HUDEP-2 (cell line): ENCODE data around the gene SMTN.
"Not testable (repeated sequence)": the region's sequence is repeated elsewhere in the genome, so short reads cannot be mapped to it uniquely, and the experiment has no call there.

Source experiments
- DNase-seq, 76 experiments: peaks; one replicate each; lab custom pipeline; 2025; ENCODE audit not compliant: unreplicated experiment in 76 of 76; lab: John Stamatoyannopoulos, UW

Gene SMTN

DNA sequence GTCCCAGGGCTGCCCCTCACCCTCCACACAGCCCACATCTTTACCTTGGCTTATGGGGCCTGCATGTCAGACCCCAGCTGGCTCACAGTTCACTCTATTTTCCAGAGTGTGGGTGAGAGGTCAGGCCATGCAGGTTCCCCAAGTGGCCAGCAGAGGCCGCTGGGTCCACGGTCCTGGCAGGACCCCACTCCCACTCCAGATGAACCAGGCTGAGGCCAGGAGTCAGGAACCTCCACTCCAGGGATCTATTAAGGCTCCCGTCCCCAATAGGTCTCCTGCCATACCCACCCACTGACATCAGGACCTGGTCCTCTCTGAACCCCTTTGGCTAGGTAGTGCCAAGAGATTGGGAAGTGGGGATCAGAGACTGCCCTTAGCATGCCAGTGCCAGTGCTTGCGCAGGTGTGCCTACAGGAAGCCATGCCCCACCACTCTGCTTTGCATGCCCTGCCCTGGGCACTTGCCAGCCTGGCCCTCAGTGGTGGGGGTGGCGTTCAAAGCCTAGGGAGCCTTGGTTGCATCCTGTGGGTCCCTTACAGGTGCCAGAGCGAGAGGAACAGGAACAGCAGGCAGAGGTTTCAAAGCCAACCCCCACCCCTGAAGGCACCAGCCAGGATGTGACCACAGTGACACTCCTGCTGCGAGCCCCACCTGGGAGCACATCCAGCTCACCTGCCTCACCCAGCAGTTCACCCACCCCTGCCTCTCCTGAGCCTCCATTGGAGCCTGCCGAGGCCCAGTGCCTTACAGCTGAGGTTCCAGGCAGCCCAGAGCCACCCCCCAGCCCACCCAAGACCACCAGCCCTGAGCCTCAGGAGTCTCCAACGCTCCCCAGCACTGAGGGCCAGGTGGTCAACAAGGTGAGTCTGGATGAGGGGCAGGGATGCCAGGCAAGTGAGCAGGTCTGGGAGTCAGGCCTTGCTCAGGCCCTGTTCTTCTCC lies 8.3 kb downstream of the SMTN start:
- peak in 27 of 76 experiments; percentile 6 to 53 (median 23) for DNase-seq

DNA sequence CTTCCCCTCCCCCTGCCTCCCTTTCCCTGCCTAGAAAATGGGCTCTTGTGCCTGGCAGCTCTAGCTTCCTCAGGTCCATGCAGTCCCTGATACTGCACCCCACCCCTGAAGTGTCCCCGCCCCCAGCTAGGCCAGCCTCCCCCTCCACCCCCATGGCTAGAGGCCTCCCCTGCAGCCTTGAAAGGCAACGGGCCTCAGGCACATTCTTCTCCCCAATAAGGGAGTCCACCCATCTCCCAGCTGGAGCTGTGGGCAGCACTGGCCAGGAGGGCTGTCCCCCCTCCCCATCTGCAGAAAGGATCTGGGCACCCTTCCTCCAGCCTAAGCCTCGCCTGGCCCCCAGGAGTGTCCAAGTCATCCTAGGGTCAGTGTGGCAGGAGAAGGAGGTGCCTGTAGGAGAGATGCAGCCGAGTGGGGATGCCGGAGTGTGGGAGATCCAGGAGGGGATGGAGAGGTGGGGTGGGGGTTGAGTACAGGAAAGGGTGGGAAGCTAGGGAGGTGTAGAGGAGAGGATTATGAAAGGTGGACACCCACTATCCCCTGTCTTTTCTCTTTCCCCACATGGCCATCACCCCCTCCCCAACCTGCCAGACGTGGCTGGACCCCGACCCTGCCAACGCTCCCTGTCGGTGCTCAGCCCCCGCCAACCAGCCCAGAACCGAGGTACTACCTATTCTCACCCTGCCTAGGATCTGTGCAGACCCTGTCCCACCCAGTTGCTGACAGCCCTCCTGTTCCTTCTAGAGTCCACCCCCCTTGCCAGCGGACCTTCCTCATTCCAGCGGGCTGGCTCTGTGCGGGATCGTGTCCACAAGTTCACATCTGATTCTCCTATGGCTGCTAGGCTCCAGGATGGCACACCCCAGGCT lies 9.3 kb downstream of the SMTN start:
- DNase-seq, result peak in 8 of 76 experiments; percentile 4 to 32 (median 16)

DNA sequence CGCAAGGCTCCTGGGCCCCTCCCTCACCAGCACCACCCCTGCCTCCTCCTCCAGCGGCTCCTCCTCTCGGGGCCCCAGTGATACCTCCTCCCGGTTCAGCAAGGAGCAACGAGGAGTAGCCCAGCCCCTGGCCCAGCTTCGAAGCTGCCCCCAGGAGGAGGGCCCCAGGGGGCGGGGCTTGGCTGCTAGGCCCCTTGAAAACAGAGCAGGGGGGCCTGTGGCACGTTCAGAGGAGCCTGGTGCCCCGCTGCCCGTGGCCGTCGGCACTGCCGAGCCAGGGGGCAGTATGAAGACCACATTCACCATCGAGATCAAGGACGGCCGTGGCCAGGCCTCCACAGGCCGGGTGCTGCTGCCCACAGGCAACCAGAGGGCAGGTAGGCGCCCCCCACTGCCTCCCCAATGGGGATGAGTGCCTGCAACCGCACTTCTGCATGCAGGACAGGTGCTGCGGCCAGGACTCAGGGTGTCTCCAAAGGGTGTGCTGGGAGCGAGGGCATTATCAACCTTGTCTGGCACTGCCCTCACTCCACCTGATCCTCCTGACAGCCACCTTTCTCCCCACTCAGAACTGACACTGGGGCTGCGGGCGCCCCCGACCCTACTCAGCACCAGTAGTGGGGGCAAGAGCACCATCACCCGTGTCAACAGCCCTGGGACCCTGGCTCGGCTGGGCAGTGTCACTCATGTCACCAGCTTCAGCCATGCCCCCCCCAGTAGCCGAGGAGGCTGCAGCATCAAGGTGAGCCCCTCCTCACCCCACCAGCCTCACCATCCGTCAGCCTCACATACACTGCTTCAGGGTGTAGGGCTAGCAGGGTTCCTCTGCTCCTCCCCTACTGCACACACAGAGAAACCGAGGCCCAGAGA lies 10.2 kb downstream of the SMTN start:
- no peak for DNase-seq

DNA sequence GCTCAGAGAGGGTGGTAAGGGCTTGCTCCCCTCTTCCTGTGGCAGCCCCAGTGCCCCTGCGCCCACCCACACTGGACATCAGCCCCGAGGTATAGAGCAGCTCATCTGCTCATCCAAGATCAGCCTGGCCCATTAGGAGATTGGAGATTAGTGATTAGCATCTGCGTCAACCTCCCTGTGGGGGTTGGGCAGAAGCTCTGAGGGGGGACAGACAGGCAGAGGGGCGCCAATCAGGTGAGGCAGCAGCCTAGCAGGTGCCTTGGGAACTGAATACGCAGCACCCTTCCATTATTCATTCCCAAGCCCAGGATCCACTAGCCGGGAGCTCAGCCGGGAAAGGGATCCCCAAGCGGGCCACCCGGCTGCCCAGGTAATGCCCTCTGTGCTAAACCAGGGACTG lies 11.0 kb downstream of the SMTN start:
- DNase-seq, result no peak

DNA sequence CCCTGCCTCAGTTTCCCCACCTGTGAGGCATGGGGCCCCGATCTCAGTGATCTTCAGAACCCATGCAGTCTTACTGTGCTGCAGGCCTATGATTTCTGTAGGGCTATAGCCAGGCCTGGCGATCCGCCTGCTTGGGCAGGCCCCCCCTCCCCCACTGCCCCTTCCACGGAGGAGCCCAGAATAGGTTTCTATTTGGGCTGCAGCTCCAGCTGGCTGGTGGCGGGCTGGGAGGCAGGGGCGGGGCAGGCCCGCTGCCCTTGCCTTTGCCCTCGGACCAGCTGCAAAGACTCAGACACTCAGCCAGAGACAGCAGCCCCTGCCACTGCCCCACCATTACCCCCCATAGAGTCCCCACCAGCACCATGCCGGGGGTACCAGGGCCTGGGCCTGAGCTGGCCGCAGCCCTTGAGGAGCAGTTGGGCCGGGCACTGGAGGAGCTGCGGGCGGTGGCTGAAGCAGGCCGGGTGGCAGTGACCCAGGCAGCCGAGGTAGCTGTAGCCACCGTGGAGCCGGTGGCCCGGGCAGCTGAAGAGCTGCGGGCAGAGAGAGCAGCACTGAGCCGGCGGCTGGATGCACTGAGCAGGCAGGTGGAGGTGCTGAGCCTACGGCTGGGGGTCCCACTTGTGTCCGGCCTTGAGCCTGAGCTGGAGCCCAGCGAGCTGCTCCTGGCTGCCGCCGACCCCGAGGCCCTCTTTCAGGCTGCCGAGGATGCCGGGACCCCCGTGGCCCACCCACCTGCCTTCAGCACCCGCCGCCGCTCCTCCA lies 12.2 kb downstream of the SMTN start:
- no peak for DNase-seq

DNA sequence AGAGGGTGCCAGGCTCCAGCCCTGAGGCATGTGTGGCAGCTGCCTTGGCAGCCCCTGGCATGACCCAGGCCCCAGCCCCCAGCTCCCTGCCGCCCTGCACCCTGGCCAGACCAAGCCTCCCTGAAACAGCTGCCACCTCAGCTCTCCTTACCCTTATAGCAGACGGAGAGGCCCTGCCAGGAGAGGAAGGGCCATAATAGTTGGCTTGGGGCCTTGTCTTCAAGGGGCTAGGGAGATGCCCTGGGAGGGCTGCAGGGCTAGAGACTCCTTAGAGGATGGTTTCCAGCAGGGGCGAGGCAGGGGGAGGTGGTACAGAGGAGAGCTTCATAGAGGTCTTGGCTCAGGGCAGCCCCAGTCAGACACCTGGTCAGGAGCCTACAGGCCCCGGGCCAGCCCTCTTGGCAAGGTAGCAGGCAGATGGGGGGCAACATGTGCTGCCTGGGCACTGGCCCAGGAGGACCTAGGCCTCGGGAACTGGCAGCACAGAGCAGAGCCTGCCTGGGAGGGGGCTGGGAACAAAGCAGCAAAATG lies 13.0 kb downstream of the SMTN start:
- DNase-seq, result no peak

DNA sequence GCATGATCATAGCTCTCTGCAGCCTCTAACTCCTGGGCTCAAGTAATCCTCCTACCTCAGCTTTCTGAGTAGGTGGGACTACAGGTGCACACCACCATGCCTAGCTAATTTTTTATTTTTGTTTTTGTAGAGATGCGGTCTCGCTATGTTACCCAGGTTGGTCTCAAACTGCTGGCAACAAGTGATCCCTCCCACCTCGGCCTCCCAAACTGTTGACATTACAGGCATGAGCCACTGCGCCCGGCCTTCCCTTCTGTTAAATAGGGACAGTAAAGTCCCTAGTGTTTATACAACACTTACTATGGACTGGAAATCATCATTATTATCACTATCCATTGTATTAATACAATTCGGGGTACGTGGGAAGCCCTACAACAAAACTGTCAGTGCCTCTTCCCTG lies 13.6 kb downstream of the SMTN start:
- no peak for DNase-seq

DNA sequence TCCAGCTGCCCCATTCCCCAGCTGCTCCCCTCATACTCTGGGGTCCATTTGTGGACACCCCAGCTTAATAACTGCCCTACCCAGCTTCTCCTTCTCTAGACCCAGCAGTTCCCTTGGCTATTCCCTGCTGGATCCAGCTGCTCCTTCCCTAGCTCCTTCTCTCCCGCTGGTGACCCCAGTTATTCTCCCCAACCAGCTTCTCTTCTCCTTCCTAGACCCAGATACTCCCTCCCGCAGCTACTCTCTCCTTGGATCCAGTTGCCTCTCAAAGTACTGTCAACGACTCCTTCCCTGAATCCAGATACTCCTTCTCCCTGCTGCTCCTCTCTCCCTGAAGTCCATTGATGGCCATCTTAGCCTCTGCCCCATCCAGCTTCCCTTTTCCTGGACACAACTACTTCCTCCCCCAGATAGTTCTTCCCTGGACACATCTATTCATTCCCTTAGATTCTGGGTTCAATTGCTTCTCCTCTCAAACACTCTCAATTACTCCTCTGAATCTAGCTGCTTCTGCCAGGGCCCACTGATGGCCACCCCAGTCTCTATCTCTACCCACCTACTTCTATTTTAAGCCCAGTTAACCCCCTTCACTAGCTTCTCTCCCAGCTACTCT lies 14.6 kb downstream of the SMTN start:
- no peak for DNase-seq

DNA sequence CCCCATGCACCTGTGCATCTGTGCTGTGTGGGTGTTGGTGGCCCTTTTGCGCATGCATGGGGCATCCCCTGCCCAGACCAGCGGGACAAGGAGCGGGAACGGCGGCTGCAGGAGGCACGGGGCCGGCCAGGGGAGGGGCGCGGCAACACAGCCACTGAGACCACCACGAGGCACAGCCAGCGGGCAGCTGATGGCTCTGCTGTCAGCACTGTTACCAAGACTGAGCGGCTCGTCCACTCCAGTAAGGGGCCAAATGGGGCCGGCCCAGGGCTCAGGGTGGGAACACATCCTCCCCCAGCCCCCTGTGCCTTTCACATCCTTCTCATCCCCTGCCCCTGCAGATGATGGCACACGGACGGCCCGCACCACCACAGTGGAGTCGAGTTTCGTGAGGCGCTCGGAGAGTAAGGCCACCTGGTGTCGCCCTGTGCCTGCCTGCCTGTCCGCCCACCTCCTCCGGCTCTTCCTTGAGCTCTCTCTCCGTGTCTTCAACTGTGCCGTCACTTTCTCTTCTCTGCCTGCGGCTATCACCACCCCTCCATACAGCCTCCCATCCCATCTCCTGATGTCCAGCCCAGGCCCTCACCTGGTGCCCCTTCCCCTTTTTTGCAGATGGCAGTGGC lies 15.7 kb downstream of the SMTN start:
- no peak for DNase-seq

DNA sequence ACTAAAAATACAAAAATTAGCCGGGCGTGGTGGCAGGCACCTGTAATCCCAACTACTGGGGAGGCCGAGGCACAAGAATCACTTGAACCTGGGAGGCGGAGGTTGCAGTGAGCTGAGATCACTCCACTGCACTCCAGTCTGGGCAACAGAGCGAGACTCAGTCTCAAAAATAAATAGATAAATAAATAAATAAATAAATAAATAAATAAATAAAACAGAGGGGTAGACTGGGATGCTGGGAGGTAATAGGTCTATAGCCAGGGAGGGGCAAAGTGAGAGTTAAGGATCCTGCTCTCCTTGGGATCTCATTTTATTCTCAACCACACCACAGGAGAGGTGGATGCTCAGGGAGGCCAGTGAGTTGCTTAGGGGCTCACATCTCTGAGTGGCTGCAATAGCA lies 16.4 kb downstream of the SMTN start:
- DNase-seq, result not testable (repeated sequence)

DNA sequence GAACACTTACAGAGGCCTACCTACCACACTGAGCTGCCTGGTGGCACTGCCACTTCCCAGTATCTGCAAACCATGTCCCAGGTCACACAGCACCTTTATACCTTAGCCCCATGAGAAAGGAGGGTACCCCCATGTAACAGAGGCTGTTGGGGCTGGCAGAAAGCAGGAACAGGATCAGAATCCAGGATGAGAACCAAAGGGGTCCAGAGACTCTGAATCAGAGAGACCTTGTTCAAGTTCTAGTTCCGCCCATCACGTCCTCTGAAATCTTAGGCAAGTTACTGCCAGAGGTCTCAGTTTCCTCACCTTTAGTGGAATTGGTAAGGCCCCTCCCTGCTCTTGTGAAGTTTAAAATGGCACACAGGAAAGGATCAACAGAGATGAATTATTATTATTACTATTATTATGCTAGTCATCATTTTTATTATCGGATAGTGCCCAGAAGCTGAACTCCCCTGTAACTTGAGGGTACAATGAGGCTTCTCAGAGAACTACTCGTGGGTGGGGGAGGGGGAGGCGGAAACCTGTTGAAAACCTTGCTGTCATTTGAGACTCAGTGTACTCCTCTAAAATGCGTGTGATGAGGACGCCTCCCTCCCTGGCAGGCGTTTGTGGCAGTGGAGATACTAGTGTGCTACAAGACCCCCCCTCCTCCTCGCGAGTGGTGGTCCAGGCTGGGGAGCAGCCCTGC lies 17.0 kb downstream of the SMTN start:
- no peak for DNase-seq

DNA sequence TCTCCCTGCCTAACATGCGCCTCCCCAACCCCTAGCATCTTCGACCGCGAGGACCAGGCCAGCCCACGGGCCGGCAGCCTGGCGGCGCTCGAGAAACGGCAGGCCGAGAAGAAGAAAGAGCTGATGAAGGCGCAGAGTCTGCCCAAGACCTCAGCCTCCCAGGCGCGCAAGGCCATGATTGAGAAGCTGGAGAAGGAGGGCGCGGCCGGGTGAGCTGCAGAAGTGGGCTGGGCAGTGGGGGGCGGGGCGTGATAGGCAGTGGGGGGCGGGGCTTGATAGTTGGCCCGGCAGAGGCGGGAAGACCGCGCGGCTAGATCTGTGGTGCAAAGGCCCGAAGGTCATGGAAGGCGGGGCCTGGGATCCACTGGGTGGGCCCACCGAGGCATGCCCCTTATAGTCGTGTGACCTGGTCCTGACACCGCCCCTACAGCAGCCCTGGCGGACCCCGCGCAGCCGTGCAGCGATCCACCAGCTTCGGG lies 17.6 kb downstream of the SMTN start:
- peak in 1 of 76 experiments; percentile 17 for DNase-seq

DNA sequence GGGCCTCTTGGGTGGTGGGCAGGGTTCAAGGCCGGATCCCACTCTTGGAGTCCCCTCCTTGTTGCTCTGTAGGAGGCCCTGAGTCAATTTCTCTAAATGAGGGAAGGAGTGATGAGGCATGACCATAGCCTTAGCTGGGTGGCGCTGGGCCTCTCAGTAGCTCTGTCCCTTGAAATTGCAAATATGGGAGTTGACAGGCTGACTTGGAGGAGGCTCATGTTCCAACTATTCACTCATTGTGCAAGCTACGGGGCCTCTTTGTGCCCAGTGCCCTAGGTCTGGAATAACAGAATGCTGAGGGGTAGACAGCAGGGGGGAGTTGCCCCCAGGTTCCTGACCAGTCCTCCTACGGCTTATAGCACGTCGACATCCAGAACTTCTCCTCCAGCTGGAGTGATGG lies 18.3 kb downstream of the SMTN start:
- no peak for DNase-seq

DNA sequence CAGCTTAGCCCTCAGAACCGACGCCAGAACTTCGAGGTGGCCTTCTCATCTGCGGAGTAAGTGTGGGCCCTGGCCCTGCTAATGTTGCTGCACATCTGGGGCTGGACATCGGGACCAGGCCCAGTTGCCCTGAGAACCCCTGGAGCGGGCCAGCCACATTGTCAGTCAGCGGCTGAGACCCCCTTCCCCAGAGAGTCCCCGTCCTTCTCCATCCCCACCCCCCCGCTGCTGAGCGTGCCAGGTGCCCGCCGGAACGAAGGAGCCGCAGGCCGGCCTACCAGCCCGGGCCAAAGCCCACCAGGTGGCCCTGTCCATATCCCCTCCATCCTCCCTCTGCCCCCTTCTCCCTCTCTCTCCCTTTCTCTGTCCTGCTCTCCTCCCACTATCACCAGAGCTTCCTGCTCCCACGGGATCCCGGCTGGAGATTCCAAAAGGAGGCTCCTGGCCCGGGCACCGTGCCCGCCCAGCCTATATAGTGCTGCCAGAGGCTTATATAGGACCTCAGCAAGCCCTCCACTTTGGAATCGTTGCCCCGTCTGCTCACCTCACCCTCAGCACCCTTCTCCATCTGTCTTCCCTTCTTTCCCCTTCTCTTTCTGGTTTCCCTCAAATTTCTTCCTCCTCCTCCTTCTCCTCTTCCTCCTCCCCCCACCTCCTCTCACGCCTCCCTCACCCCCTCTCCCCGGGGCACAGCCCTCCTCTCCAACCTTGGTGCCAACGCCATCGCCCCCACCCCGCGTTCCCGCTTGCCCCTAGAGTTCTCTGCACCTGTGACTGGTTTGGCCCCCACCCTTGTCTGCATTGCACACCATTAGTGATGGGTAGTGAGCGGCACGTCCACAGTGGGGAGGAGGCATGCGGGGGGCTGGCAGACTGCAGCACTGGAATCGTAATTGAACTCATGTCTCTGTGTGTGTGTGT lies 19.0 kb downstream of the SMTN start:
- DNase-seq, result no peak

DNA sequence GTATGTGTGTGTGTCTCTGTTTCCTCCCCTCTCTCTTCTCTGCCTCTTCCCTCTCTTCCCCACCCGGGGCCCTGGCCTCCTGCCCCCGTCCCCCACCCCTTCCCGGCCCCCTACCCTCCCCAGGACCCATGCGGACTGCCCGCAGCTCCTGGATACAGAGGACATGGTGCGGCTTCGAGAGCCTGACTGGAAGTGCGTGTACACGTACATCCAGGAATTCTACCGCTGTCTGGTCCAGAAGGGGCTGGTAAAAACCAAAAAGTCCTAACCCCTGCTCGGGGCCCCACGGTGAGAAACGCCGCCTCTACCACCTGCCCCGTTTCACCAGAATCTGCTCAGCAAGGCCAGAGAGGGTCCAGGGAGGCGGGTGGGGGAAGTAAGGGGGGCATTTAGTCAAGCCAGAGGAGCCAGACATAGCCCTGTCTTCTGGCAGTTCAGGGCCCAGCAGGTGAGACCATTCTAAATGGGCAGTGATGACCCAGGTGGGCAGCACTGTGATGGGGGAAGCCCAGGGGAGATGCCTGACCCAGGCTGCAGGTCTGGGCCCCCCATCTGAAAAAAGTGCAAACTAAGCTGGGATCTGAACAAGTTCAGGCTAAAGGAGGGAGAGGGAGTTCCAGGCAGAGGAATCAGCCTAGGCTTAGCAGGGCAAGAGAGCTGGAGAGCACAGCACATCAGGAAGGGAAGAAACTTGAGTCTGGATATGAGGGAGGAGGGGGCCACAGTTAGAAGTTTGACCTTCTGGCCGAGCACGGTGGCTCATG lies 19.8 kb downstream of the SMTN start:
- no peak for DNase-seq

DNA sequence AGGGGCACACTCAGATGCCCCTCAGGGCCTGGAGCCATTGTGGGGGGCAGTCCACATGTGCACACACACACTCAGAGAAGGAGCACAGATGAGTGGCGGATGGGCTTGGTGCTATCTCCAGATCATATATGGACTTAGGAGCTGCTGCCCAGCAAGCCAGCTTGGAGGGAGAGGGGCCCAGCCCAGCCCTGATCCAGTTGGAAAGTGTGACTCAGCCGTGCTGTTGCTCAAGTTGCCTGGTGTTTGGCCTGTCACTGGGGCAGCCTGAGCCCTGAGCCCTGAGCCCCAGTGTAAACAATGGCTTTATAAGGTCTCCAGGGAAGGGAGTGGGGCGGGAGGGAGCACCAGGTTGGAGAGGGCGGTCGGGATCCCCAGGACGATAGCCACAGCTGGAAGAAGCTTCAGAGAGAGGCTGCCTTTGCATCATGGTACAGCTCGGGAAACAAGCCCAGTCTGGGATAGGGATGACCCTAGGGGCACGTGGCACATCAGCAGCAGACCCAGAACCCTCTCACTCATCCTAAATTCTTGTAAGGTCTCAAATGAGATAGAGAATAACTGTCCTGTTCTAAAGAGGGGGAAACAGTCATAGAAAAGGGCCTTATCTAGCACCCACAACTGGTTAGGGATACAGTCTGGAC lies 21.4 kb downstream of the SMTN start:
- DNase-seq, result peak in 6 of 76 experiments; percentile 6 to 43 (median 20)
